ENCODE data around the gene POC1B.
A peak's percentile ranks its signal among the peaks of the same experiment; 100 is the strongest.

POC1B gene

GRCh38 chr12:89421092-89421835 lies 104.6 kb downstream of the POC1B start:
- H3K27me3 Mint-ChIP-seq = no peaks in the 10 kb centered on the region
- DNase-seq (no peak), ATAC-seq (replicated peaks) (no peak)
- peaks cover 19 to 26% of the 10 kb centered on the region in 2 donors for H3K36me3 Mint-ChIP-seq
- H3K4me1 Mint-ChIP-seq = peaks cover 4% of the 10 kb centered on the region in 2 donors
- H3K9me3 Mint-ChIP-seq = no peaks in the 10 kb centered on the region
- no peak overlapping the region for H3K4me3 Mint-ChIP-seq
- no peak overlapping the region for H3K27ac Mint-ChIP-seq

DNA sequence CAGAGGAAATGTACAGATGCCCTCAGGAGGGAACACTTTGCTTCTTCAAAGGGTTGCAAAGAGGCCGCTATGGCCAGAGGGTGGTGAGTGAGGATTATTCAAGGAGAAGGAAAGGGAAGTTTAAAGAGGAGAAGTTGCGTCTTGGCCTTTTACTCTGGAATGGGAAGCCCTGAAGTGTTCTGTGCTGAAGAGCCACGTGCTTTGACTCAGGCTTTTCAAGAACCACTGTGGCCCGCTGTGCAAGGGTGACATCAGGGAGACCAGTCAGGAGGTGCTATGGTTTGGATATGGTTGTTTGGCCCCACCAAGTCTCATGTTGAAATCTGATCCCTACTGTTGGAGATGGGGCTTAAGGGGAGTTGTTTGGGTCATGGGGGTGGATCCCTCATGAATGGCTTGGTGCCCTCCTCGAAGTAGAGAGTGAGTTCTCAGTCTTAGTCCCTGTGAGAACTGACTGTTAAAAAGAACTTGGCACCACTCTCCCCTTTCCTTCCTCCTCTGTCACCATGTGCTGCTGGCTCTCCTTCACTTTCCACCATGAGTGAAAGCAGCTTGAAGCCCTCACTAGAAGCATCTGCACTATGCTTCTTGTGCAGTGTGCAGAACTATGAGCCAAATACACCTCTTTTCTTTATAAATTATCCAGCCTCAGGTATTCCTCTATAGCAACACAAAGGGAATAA lies 107.5 kb downstream of the POC1B start:
- ATAC-seq (replicated peaks) (no peak), DNase-seq (no peak)
- Mint-ChIP-seq H3K4me1 (peaks cover 4% of the 10 kb centered on the region in 2 donors), H3K27ac (no peak overlapping the region), H3K9me3 (no peaks in the 10 kb centered on the region), H3K27me3 (no peaks in the 10 kb centered on the region), H3K4me3 (no peak overlapping the region), H3K36me3 (peaks cover 12% of the 10 kb centered on the region in 2 donors)

DNA sequence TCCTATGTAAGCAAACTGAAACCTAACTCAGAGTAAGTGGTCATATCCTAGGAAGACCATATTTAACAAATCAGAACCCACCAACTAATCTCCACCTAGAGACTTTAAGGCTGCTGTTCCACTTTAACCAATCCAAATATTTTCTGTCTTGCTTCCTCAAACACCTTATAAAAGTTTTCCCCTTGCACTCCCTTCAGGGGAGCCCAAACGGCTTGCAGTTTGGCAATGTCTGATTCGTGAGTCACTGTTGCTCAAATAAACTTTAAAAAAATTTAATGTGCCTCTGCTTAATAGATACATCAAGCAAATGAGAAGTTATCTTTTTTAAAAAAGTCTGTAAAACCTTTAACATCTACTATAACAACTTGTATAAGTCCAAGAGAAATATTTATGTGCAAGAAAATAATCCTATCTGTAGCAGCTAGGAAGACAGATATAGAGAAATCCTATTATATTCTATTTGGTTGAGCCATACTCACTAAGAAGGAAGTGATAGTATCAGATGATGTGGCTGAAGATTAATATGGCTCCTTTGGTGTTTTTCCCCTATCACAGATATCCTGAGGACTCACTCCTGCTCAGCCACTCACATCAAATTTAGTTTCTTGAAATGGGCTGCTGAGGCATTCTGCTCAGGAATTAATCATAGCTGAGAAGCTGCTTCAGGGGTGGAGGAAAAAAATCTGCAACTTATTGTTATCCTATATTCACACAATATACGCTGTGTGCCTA lies 108.4 kb downstream of the POC1B start:
- no peaks in the 10 kb centered on the region for H3K9me3 Mint-ChIP-seq
- H3K36me3 Mint-ChIP-seq = peaks cover 12% of the 10 kb centered on the region in 2 donors
- no peak overlapping the region for H3K27ac Mint-ChIP-seq
- no peak for DNase-seq
- H3K27me3 Mint-ChIP-seq = no peaks in the 10 kb centered on the region
- H3K4me1 Mint-ChIP-seq = peaks cover 4% of the 10 kb centered on the region in 2 donors
- ATAC-seq (replicated peaks) = peak in 1 of 2 donors; percentile 52
- no peak overlapping the region for H3K4me3 Mint-ChIP-seq

DNA sequence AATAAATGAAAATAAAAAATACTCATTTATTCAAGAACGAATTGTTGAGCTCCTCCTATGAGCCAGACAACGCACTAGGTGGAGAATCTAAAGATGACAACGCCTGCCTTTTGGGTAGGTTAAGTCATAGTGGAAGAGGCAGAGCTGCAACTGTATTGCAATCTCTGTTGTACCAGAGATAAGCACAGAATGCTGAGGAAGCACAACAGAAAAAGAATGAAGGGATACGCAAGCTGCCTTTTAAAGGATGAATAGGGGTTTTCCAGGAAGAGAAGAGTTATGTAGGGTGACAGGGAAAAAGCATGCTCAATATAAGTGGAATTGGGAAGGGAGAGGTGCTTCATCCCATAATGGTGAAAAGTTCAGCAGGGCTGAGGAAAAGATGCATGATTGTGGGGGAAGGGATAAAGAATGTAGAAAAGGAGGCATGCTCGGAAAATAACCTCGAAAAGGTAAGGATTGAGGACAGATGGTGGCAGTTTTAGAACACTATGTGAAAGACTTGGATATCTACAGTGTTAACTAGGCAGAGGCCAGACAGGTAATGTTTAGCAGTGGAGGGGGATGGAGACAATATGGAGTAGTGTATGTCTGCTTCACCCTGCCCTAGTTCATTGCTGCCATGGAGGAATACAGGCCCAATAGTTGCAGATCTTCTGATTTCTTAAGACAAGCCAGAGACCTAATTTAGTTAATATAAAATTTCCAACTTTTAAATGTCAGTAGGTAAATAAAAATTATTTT lies 109.6 kb downstream of the POC1B start:
- ATAC-seq (replicated peaks) = no peak
- Mint-ChIP-seq H3K4me3 (no peak overlapping the region), H3K36me3 (peaks cover 12% of the 10 kb centered on the region in 2 donors), H3K27me3 (no peaks in the 10 kb centered on the region), H3K27ac (no peak overlapping the region), H3K4me1 (peaks cover 4 to 5% of the 10 kb centered on the region in 2 donors), H3K9me3 (no peaks in the 10 kb centered on the region)
- no peak for DNase-seq

DNA sequence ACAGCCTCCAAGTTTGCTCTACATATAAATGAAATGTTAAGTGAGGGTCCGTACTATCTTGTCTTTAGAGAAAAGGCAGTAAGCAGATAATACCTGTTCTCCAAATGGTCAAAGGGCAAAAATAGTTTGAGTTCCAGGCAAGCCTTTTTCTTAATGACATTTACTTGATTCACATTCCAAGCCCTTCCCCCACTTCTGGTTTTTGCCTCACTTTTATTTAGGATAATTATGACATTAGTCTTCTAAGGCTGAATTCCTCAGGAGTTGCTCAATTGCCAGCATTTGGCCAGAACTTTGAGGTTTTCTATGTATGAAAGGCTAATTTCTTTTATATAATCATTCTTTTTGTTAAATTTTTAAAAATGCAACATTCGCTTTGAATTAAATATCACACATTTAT lies 111.0 kb downstream of the POC1B start:
- Mint-ChIP-seq H3K4me1 (peaks cover 4 to 5% of the 10 kb centered on the region in 2 donors), H3K4me3 (no peak overlapping the region), H3K9me3 (no peaks in the 10 kb centered on the region), H3K27me3 (no peaks in the 10 kb centered on the region), H3K36me3 (peaks cover 10 to 12% of the 10 kb centered on the region in 2 donors), H3K27ac (no peak overlapping the region)
- ATAC-seq (replicated peaks) (no peak), DNase-seq (no peak)

- Mint-ChIP-seq H3K27ac (no peak overlapping the region), H3K36me3 (peaks cover 10 to 14% of the 10 kb centered on the region in 2 donors), H3K4me3 (no peak overlapping the region), H3K4me1 (peaks cover 4 to 5% of the 10 kb centered on the region in 2 donors), H3K9me3 (no peaks in the 10 kb centered on the region), H3K27me3 (no peaks in the 10 kb centered on the region)
- DNase-seq (no peak), ATAC-seq (replicated peaks) (no peak)
These were observed 111.5 kb downstream of the POC1B start for GRCh38 chr12:89414322-89414721.

- no peak overlapping the region for H3K4me3 Mint-ChIP-seq
These were observed 112.6 kb downstream of the POC1B start for GRCh38 chr12:89413234-89413633.

GRCh38 chr12:89412665-89413064 lies 113.2 kb downstream of the POC1B start:
- ATAC-seq (replicated peaks) (no peak), DNase-seq (no peak)
- peaks cover 0 to 5% of the 10 kb centered on the region in 2 donors for H3K4me1 Mint-ChIP-seq
- H3K27ac Mint-ChIP-seq = no peak overlapping the region
- peaks cover 3 to 12% of the 10 kb centered on the region in 2 donors for H3K36me3 Mint-ChIP-seq
- peaks cover 0 to 2% of the 10 kb centered on the region in 2 donors for H3K9me3 Mint-ChIP-seq
- no peak overlapping the region for H3K4me3 Mint-ChIP-seq
- no peaks in the 10 kb centered on the region for H3K27me3 Mint-ChIP-seq

More at GRCh38 chr12:89413234-89413633, 112.6 kb downstream of the POC1B start:
- H3K36me3 Mint-ChIP-seq = peaks cover 6 to 15% of the 10 kb centered on the region in 2 donors
- no peak for ATAC-seq (replicated peaks)
- no peak overlapping the region for H3K27ac Mint-ChIP-seq
- no peak for DNase-seq
- no peaks in the 10 kb centered on the region for H3K9me3 Mint-ChIP-seq
- H3K27me3 Mint-ChIP-seq = no peaks in the 10 kb centered on the region
- peaks cover 4 to 5% of the 10 kb centered on the region in 2 donors for H3K4me1 Mint-ChIP-seq

- H3K4me3 Mint-ChIP-seq = no peak overlapping the region
- H3K27ac Mint-ChIP-seq = no peak overlapping the region
- peaks cover 0 to 2% of the 10 kb centered on the region in 2 donors for H3K9me3 Mint-ChIP-seq
- H3K27me3 Mint-ChIP-seq = no peaks in the 10 kb centered on the region
- peaks cover 3 to 12% of the 10 kb centered on the region in 2 donors for H3K36me3 Mint-ChIP-seq
- DNase-seq (no peak), ATAC-seq (replicated peaks) (no peak)
- H3K4me1 Mint-ChIP-seq = peaks cover 0 to 5% of the 10 kb centered on the region in 2 donors
These were observed 114.0 kb downstream of the POC1B start for GRCh38 chr12:89411846-89412245.

- no peaks in the 10 kb centered on the region for H3K27me3 Mint-ChIP-seq
- peaks cover 0 to 2% of the 10 kb centered on the region in 2 donors for H3K9me3 Mint-ChIP-seq
- DNase-seq (no peak), ATAC-seq (replicated peaks) (no peak)
- H3K36me3 Mint-ChIP-seq = peaks cover 3 to 12% of the 10 kb centered on the region in 2 donors
- H3K4me1 Mint-ChIP-seq = peaks cover 0 to 5% of the 10 kb centered on the region in 2 donors
- no peak overlapping the region for H3K4me3 Mint-ChIP-seq
- no peak overlapping the region for H3K27ac Mint-ChIP-seq
These were observed 114.6 kb downstream of the POC1B start for GRCh38 chr12:89411234-89411633.

GRCh38 chr12:89405626-89406345 lies 120.1 kb downstream of the POC1B start:
- ATAC-seq (replicated peaks) (no peak), DNase-seq (no peak)
- no peak overlapping the region for H3K4me3 Mint-ChIP-seq
- H3K4me1 Mint-ChIP-seq = no peaks in the 10 kb centered on the region
- no peaks in the 10 kb centered on the region for H3K27me3 Mint-ChIP-seq
- no peak overlapping the region for H3K27ac Mint-ChIP-seq
- H3K9me3 Mint-ChIP-seq = peaks cover 0 to 2% of the 10 kb centered on the region in 2 donors
- peaks cover 13 to 33% of the 10 kb centered on the region in 2 donors for H3K36me3 Mint-ChIP-seq

DNA sequence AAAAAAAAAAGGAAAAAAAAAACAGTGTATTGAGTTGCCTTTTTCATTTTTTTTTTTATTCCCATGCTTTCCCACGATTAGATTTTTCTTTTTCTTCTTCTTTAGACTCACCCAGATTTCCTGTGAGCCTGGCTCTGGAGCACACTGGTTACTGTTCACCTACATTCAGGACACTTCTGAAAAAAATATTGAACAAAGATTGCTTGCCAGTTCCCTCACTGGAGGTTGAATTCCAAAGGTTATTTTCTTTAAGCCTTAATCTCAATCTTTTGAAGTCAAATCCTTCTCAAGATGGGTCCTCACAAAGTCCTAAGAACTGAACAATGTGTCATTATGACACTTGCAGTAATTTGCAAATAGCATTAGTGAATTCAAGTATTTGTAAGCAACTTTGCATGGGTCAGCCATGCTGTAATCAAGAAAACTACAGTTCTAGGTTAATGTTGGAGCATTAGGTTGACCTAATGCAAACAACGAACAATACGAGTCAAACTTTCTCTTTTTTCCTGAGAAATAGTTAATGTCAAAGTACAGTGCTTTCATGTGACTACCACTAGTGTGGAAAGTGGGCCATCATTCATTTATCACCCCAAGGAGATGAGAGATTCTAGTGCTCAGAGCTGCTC lies 124.3 kb downstream of the POC1B start:
- Mint-ChIP-seq H3K36me3 (peaks cover 14 to 31% of the 10 kb centered on the region in 2 donors), H3K27me3 (no peaks in the 10 kb centered on the region), H3K27ac (no peak overlapping the region), H3K4me1 (peaks cover 4 to 7% of the 10 kb centered on the region in 2 donors), H3K4me3 (no peak overlapping the region), H3K9me3 (no peaks in the 10 kb centered on the region)
- no peak for ATAC-seq (replicated peaks)
- no peak for DNase-seq

- H3K4me1 Mint-ChIP-seq = peaks cover 4 to 7% of the 10 kb centered on the region in 2 donors
- ATAC-seq (replicated peaks) (no peak), DNase-seq (no peak)
- H3K27me3 Mint-ChIP-seq = no peaks in the 10 kb centered on the region
- H3K27ac Mint-ChIP-seq = no peak overlapping the region
- H3K4me3 Mint-ChIP-seq = no peak overlapping the region
- H3K9me3 Mint-ChIP-seq = no peaks in the 10 kb centered on the region
- peaks cover 14 to 41% of the 10 kb centered on the region in 2 donors for H3K36me3 Mint-ChIP-seq
These were observed 125.4 kb downstream of the POC1B start for GRCh38 chr12:89400415-89400814.

All from stimulated activated naive B cell treated with anti-CD40 and anti-IgM and Interleukin-4, amounts not matched to agents 10 μg/mL and 1 μg/mL and 100 μg/mL, for 72 hours (primary cell).